SK-N-MC (cell line): Measurements from ENCODE around the gene FARS2.

Experiments used
- DNase-seq: peaks from one replicate; pipeline ENCODE4 v3.0.0-alpha.2; 2011; ENCODE audit warnings: low read depth, low spot score
- H3K27ac ChIP-seq: fragments of 200-600 bp; sonication (generic); 2 replicates; pipeline ENCODE4 v1.5.1; 2016; ENCODE audit warnings: mixed run types
- H3K36me3 ChIP-seq: fragments of 200-600 bp; sonication (generic); 2 replicates; pipeline ENCODE4 v1.6.1; 2017; ENCODE audit warnings: antibody characterized with exemption, low read length, mixed read lengths; ENCODE audit not compliant: insufficient read depth
- H3K4me3 ChIP-seq: fragments of 200-600 bp; sonication (generic); 2 replicates; pipeline ENCODE4 v1.5.1; 2016
- H3K9ac ChIP-seq: fragments of 200-600 bp; sonication (generic); 2 replicates; pipeline ENCODE4 v1.8.0; 2017; ENCODE audit warnings: mixed run types, mixed read lengths; ENCODE audit not compliant: insufficient read length
- H3K9me3 ChIP-seq: fragments of 200-600 bp; sonication (generic); 2 replicates; pipeline ENCODE4 v1.6.1; 2017; ENCODE audit warnings: low read depth, mild to moderate bottlenecking, antibody characterized with exemption, low read length, moderate library complexity, mixed read lengths
- EZH2 ChIP-seq: fragments of 200-600 bp; sonication (generic); IDR thresholded peaks from one replicate; pipeline ENCODE4 v1.6.1; 2017; ENCODE audit warnings: antibody characterized with exemption
- FOXP2 ChIP-seq: optimal IDR thresholded peaks from 2 replicates; pipeline ENCODE3; 2011; ENCODE audit warnings: mild to moderate bottlenecking, moderate library complexity; ENCODE audit not compliant: insufficient read depth; ENCODE audit errors: extremely low read length, control extremely low read depth
- POLR2AphosphoS5 ChIP-seq: IDR thresholded peaks from 2 replicates; pipeline ENCODE4 v1.6.1; 2012; ENCODE audit warnings: mild to moderate bottlenecking, low read depth, low read length, borderline replicate concordance

The FARS2 gene

GRCh38 chr6:5718231-5718947, 457.1 kb downstream of the FARS2 start:
- Histone ChIP-seq H3K27ac (no peak overlapping the region), H3K4me3 (no peak overlapping the region)
- no peak for DNase-seq

GRCh38 chr6:5723841-5724691, 462.8 kb downstream of the FARS2 start:
- DNase-seq: no peak
- no peak overlapping the region for H3K9ac ChIP-seq
- H3K4me3 ChIP-seq: peak overlapping the region; percentile 32
- no peak overlapping the region for H3K27ac ChIP-seq
- TF ChIP-seq POLR2AphosphoS5 (no peak), FOXP2 (no peak), EZH2 (no peak)
- H3K9me3 ChIP-seq: no peaks in the 10 kb centered on the region
- H3K36me3 ChIP-seq: no peaks in the 10 kb centered on the region

More at GRCh38 chr6:5718231-5718947, 457.1 kb downstream of the FARS2 start:
- TF ChIP-seq FOXP2 (no peak), POLR2AphosphoS5 (no peak), EZH2 (no peak)
- Histone ChIP-seq H3K9ac (no peak overlapping the region), H3K9me3 (no peaks in the 10 kb centered on the region), H3K36me3 (no peaks in the 10 kb centered on the region)

- H3K4me3 ChIP-seq: no peak overlapping the region
- no peak for DNase-seq
- H3K9ac ChIP-seq: no peak overlapping the region
- H3K9me3 ChIP-seq: no peaks in the 10 kb centered on the region
- no peaks in the 10 kb centered on the region for H3K36me3 ChIP-seq
- H3K27ac ChIP-seq: no peak overlapping the region
- TF ChIP-seq POLR2AphosphoS5: no peak
- no peak for TF ChIP-seq EZH2
- no peak for TF ChIP-seq FOXP2
Observed at GRCh38 chr6:5724911-5725310, 463.6 kb downstream of the FARS2 start.

- H3K9ac ChIP-seq: no peak overlapping the region
- no peaks in the 10 kb centered on the region for H3K9me3 ChIP-seq
- no peak overlapping the region for H3K27ac ChIP-seq
- DNase-seq: no peak
- TF ChIP-seq POLR2AphosphoS5 (no peak), EZH2 (no peak), FOXP2 (no peak)
- no peak overlapping the region for H3K4me3 ChIP-seq
- H3K36me3 ChIP-seq: no peaks in the 10 kb centered on the region
Observed at GRCh38 chr6:5726976-5727718, 465.8 kb downstream of the FARS2 start.

GRCh38 chr6:5728351-5729079, 467.2 kb downstream of the FARS2 start:
- no peak for TF ChIP-seq EZH2
- TF ChIP-seq FOXP2: no peak
- TF ChIP-seq POLR2AphosphoS5: no peak
- Histone ChIP-seq H3K9me3 (no peaks in the 10 kb centered on the region), H3K4me3 (no peak overlapping the region), H3K36me3 (no peaks in the 10 kb centered on the region), H3K9ac (no peak overlapping the region), H3K27ac (no peak overlapping the region)
- no peak for DNase-seq

- Histone ChIP-seq H3K27ac (no peak overlapping the region), H3K36me3 (no peaks in the 10 kb centered on the region), H3K4me3 (no peak overlapping the region), H3K9me3 (no peaks in the 10 kb centered on the region), H3K9ac (no peak overlapping the region)
- no peak for TF ChIP-seq EZH2
- no peak for DNase-seq
Observed at GRCh38 chr6:5729080-5729434, 467.7 kb downstream of the FARS2 start.

- Histone ChIP-seq H3K9me3 (no peaks in the 10 kb centered on the region), H3K9ac (no peak overlapping the region), H3K4me3 (no peak overlapping the region), H3K27ac (no peak overlapping the region), H3K36me3 (no peaks in the 10 kb centered on the region)
- TF ChIP-seq FOXP2: no peak
- TF ChIP-seq POLR2AphosphoS5: no peak
- TF ChIP-seq EZH2: no peak
- no peak for DNase-seq
Observed at GRCh38 chr6:5729813-5730517, 468.7 kb downstream of the FARS2 start.
